ENCODE data around the gene TMC1.

DNA sequence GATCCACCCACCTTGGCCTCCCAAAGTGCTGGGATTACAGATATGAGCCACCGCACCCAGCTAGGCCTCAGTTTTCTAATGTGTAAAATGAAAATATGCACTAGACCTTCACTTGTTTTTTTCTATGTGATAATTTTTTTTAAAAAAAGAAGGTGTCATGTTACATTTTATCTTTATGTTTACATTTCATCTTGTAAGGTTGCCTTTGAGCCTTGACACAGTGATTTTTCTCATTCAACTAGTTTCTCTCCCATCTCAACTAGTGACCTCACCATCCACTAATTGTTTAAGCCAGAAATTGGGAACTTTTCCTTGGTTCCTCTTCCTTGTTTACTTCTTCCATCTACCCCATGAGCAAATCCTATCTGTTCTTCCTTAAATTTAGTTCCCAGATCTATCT is 21.5 kb downstream of the TMC1 start:
- no peak for TF ChIP-seq CTCF (conservative IDR thresholded peaks at IDR 0.05)
- no peak for TF ChIP-seq EZH2 (IDR thresholded peaks at IDR 0.05; ENCODE audit: low read depth)

Measured in PC-9 (cell line).